GM04504 (cell line): ENCODE data around the gene CFAP61.
"Not testable (repeated sequence)": the region's sequence is repeated elsewhere in the genome, so short reads cannot be mapped to it uniquely, and the experiment has no call there.

Experiments
- DNase-seq: peaks from one replicate; pipeline ENCODE4 v3.0.0-alpha.2; 2012; ENCODE audit warnings: low read depth

The CFAP61 gene

GRCh38 chr20:20327746-20328145 is 275.4 kb downstream of the CFAP61 start:
- no peak for DNase-seq

- no peak for DNase-seq
Observed at GRCh38 chr20:20329564-20329963, 277.2 kb downstream of the CFAP61 start.

GRCh38 chr20:20331156-20331555 is 278.8 kb downstream of the CFAP61 start:
- DNase-seq, result no peak

GRCh38 chr20:20331817-20332216 is 279.5 kb downstream of the CFAP61 start:
- DNase-seq, result no peak

- DNase-seq, result no peak
Observed at GRCh38 chr20:20333866-20334265, 281.5 kb downstream of the CFAP61 start.

- no peak for DNase-seq
Observed at GRCh38 chr20:20334489-20334888, 282.2 kb downstream of the CFAP61 start.

GRCh38 chr20:20338133-20338730 is 285.9 kb downstream of the CFAP61 start:
- DNase-seq, result no peak

- DNase-seq, result no peak
Observed at GRCh38 chr20:20340443-20340842, 288.1 kb downstream of the CFAP61 start.

- no peak for DNase-seq
Observed at GRCh38 chr20:20341371-20341770, 289.0 kb downstream of the CFAP61 start.

GRCh38 chr20:20342066-20342465 is 289.7 kb downstream of the CFAP61 start:
- no peak for DNase-seq

- no peak for DNase-seq
Observed at GRCh38 chr20:20343932-20344331, 291.6 kb downstream of the CFAP61 start.

GRCh38 chr20:20344476-20344875 is 292.1 kb downstream of the CFAP61 start:
- no peak for DNase-seq

- no peak for DNase-seq
Observed at GRCh38 chr20:20353576-20353975, 301.2 kb downstream of the CFAP61 start.

GRCh38 chr20:20355503-20355902 is 303.2 kb downstream of the CFAP61 start:
- DNase-seq, result not testable (repeated sequence)

GRCh38 chr20:20358801-20359200 is 306.5 kb downstream of the CFAP61 start:
- DNase-seq, result no peak

GRCh38 chr20:20359628-20360027 is 307.3 kb downstream of the CFAP61 start:
- DNase-seq, result no peak

- peak; percentile 30 for DNase-seq
Observed at GRCh38 chr20:20360464-20360863, 308.1 kb downstream of the CFAP61 start.

GRCh38 chr20:20362774-20363433 is 310.6 kb downstream of the CFAP61 start:
- DNase-seq, result no peak

GRCh38 chr20:20363434-20363798 is 311.1 kb downstream of the CFAP61 start:
- DNase-seq, result no peak

GRCh38 chr20:20363799-20364592 is 311.7 kb downstream of the CFAP61 start:
- DNase-seq, result no peak

GRCh38 chr20:20364593-20365479 is 312.5 kb downstream of the CFAP61 start:
- DNase-seq, result no peak

- no peak for DNase-seq
Observed at GRCh38 chr20:20365480-20366161, 313.3 kb downstream of the CFAP61 start.
